ENCODE measurements around the gene CNN2.

GRCh38 chr19:1019980-1020867 is 6.2 kb upstream of the CNN2 start:
- TF ChIP-seq CTCF (IDR thresholded peaks at IDR 0.05 in 4 of 5, conservative IDR thresholded peaks at IDR 0.05 in 1 of 5), result no peak
- no peak for TF ChIP-seq POLR2A (IDR thresholded peaks at IDR 0.05)

Data from gastrocnemius medialis (tissue), 4 donors.